ENCODE data around the gene ZCCHC17.
"Not testable (repeated sequence)": the region's sequence is repeated elsewhere in the genome, so short reads cannot be mapped to it uniquely, and the experiment has no call there.

Gene ZCCHC17

DNA sequence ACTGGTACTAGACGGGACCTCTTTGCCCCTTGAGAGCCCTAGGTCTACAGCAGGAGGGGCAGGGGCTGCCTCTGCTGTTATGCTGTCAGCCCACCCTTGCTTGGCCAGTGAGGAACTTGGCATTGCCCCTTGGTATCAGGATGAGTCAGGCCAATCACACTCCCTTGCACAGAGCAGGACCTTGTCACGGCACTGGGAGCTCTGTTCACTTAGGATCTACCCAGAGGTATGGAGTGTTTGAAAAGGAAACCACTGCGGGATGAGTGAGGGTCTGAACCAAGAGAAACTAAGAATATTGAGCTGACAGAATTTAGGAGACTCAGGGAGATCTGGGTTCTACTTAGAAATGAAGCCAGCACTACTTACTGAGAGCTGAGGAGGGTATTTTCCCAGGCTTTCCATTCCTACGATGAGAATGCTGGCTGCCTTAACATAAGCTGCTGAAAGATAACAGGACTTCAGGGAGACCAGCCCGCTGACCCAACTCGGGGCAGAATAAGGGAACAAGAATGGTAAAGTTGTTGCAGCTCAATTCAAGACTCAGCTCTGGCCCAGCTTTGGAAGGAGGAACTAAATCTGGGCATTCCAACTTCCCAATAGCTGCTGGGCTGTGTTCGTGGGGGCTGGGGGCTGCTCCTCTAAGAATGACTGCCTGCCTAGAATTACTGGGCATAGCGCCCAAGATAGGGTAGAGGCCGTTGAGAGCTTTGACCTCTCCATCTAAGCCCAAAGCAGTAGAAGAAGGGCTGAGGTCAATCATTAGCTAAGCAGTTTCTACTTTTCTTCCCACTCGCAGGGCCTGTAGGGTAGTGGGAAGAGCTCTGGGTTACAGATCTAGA is 74.5 kb downstream of the ZCCHC17 start:
- DNase-seq (ENCODE audit: low read depth), result no peak

DNA sequence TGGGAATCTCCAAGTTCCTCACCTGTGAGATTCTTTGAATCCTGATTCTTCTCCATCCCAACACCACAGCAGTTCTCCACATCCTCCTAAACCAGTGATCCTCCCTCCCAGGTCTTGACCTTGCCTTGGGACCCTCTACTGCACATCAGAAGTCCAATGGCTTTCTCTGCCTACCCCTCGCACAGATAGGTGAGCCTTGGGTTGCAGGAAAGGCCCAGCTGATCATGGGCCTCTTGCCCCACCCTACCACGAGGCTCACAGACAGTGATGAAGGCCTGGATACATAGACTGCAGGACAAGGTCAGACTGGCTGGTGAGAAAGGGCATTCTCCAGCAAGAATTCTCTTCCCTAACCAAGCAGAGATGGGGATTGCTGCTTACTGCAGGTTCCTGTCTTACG is 75.2 kb downstream of the ZCCHC17 start:
- DNase-seq (ENCODE audit: low read depth), result no peak

DNA sequence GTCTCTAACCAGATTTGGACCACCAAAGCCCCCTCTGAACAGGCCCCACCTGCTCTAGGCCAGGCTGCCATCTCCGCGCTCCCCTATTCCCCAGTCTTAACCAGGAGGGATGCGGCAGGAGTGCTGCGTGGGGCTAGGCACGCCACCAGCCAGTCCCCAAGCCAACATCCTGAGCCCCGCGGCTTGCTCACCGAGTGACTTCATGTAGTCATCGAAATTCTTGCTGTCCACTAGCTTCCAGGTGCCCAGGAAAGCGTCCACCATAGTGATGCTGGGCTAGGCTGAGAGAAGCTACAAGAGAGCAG is 75.9 kb downstream of the ZCCHC17 start:
- DNase-seq (ENCODE audit: low read depth), result no peak

DNA sequence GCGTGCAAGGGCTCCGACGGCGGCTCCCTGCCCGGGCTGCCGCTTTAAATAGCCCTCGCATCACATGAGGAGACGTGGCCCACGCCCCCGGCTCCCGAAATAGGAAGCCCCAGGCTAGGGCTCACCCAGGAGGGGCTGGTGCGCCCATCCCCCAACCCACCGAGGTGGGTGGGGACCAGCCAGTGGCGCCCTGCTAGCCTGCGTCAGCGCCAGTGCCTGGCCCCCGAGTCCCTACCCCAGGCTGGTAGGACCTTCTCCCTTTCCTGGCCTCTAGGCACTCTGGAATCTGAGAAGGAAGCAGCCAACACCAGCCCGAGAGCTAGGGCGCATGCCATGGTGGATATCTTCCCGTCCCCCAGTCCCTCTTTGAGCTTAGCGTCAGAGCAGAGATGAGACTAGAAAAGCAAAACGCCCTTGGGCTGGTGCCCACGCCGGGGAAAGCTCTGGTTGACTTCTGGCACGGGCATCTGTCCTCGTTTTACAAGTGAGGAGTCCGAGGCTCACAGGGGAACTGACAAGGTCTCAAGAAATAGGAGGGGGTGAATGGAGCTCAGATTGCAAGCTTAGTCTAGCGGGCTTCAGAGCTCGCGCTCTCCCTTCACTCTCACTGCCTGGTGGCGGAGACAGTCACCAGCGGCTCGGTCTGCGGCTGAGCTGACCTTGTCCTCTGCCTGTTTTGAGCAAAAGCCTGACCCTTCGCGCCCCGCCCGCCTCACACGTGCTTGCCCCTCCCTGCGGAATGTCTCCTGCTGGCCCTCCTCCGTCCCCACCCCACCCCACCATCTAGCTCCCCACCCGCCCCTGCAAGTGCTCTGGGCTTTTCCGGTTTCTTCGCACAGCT is 76.4 kb downstream of the ZCCHC17 start, which contains the start of gene FABP3:
TSS of gene FABP3 (minus strand) at position 21 of the 841 bp plus-strand sequence. CDS start 62 bp downstream, outside the sequence.
- DNase-seq (ENCODE audit: low read depth), result no peak

DNA sequence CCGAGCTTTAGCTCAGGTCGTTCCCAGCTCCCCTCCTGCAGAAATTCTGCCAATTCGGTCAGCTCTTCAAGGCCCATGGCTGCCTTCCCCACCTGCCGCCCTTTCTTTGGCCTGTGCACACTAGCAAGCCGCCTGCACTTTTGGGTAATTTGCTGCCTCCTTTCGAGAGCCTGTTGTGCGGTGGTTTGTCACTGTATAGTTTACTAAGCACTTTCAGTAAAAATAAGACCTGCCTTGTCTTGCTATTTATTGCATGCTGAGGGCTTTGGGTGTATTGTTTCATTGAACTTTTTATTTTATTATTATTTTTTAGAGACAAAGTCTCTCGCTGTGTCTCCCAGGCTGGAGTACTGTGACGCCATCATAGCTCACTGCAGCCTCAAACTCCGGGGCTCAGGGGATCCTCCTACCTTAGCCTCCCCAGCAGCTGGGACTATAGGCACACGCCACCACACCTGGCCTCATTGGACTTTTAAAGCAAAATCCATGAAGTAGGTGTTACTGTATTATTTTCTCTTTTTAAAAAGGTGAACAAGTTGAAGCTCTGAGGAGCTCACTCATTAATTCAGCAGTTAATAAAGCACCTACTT is 77.2 kb downstream of the ZCCHC17 start:
- DNase-seq (ENCODE audit: low read depth), result no peak

DNA sequence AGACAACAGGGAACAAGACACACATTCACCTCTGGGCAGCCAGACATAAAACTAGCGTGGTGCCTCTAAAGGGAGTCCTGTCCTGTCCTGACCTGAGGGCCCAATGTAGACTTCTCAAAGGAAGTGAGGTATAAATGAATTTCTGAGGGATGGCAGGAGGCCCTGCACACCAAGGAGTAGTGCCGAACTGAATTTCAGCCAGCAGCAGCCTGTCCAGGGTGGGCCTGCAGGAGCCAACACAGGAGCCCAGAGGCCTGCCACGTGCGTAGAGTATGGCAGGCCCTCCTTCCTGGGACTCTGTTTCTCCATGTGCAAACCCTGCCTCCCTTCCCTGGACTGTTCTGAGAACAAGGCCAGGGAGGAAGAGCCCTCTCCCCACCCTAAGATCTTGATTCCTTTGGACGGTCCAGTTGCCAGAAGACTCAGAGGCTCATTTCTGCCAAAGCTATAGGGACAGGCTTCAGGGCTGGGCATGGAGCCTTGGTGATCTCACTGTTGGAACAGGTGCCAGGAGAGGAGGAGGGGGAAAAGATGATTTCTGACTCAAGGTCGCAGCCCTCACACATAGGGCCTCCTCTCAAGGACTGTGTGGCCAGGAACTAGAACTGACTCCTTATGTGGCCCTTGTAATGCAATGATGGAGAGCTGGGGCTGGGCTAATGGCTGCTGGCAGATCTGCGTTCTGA is 77.8 kb downstream of the ZCCHC17 start:
- no peak for DNase-seq (ENCODE audit: low read depth)

DNA sequence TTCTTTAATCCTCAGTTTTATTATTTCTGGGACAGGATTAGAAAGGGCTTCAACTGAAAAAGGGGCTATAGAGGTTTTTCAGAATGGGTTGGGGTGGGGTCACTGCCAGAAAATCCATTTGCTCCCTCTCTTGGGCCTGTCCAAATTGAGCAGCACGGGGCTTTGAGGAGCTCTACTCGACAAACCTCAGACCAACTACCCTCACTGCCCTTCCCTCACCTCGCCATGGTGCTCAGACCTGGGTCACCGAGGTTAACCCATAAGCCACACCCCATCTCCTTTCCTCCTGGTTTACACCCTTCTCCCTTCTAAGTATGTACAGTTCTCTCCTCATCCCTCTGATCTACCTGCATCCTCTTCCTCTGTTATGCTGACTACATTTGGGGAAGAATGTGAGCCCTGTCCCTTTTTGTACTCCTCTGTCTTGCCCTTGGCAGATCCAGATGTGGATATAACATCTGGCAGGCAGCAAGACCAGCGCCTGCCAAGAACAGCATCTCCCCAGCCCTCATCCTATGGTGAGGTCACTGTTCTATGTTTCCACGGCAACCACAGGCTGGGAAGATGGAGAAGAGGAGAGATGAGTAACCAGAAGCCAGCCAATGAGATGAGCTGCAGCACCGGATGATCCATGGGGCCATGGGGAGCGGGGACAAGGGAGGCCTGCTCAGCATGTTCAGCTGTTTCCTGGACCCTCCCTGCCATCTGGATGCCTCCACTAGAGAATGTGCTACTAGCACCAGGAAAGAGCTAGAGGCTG is 79.7 kb downstream of the ZCCHC17 start:
- no peak for DNase-seq (ENCODE audit: low read depth)

DNA sequence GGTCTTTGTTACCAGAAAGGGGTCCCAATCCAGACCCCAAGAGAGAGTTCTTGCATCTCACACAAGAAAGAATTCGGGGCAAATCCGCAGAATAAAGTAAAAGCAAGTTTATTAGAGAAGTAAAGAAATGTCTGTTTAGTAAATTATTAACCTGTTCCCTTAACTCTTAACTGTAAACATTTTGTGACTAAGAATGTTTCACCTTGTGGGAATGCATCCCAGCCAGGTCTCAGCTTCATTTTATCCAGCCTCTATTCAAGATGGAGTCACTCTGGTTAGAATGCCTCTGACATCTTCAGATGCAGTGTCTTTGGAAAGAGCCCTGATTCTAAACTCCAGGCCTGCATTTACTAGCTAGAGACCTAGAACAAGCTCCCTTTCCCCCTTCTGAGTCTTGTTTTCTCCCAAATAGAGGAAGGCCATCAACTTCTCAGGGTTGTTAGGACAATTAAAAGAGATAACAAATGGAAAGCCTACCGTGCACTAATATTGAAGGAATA is 80.6 kb downstream of the ZCCHC17 start:
- DNase-seq (ENCODE audit: low read depth), result no peak

DNA sequence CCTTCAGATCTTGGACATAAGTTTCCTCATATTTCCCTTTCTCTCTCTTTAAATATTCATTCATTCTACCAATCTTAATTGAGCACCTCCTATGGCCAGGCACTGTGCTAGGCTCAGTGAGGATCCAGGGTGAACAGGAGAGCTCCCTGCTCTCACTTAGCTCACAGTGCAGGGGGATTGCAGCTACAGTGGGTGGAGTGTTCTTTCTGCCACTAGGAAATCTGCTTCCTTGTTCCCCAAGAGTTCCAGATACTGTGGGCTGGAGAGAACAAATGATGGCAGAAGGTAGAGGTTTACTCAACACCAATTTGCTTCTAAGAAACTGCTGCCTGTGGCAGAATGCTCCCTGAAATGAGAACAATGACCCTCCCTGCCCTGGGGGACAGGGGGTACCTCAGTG is 81.2 kb downstream of the ZCCHC17 start:
- DNase-seq (ENCODE audit: low read depth), result no peak

DNA sequence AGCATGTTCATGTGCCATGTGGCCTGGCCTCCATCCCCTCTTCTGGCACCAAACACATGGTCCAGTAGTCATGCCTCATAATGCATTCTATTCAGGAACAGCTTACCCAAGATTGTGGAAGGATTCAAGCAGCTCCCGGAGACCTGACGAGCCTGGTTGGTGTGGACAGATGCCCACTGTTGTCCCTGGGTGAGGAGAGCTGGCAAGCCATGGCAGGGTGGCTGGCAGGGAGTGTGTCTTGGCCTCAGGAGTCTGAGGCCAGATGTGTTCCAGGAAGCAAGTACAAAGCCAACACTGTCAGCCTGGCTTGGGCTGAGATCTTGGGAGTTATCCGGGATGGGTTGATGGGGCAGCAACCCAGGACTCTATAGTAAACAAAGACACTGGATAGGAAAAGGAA is 83.3 kb downstream of the ZCCHC17 start:
- DNase-seq (ENCODE audit: low read depth), result no peak

DNA sequence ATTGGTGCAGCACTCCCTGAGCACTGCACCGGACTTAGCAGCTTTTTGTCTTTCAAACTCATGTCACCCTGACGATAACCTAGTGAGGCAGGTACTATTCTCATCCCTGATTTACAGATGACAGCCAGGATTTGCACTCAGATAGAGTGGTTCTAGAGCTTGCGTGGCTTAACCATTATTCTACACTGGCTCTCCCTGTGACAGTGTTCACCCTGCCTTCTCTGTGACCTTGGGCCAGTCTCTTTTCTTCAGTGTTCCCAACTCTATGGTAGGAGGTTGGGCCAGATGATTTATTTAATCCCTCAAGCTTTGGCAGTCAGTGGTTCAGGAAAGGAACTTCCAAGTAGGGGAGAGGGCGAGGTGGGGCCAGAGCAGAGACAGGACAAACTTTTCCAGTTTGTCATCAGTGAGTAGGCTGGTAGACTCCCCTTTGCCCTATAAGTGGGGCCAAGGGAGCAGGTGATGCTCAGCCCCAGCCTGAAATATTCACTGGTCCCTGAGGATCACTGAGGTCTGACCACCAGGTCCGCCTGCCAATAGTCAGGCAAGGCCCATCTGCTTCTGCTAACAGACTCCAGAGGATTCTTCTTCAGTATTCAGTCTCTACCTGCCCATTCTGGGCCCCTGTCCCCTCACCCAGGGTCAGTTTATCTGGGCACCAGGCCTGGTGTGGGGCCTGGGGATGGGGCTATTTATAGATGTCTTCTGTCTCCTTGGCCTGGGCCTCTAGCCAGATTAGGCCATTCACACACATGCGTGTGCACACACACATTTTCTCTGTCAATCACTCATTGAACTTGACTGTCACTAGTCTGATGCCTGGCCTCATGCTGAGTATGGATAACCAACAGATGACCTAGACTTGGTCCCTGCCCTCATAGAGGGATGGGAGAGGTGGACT is 84.8 kb downstream of the ZCCHC17 start:
- no peak for DNase-seq (ENCODE audit: low read depth)

DNA sequence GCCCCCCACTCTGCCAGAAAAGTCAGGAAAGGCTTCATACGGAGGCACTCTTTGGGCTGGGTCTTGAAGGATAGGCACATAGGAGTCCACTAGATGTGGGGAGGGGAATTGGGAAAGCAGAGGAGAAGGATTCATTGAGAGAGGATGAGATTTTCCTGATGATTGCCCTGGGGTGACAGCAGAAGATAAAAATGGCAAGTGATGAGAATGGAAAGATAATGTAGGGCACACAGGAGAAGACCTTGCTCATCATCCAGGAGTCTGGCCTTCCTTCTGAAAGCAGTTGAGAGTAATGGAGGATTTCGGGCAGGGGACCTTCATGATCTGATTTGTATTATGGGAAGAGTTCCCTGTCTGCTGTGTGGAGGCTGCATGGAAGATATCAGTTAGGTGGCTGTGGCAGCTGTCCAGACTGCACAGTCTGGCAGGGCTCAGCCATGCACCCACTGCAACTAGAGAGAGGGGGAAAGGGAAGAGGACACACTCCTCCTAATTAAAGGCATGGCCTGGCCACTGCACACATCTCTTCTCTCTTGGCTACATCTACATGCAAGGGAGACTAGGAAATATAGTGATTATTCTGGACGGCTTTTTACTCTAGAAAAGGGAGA is 85.7 kb downstream of the ZCCHC17 start:
- no peak for DNase-seq (ENCODE audit: low read depth)

DNA sequence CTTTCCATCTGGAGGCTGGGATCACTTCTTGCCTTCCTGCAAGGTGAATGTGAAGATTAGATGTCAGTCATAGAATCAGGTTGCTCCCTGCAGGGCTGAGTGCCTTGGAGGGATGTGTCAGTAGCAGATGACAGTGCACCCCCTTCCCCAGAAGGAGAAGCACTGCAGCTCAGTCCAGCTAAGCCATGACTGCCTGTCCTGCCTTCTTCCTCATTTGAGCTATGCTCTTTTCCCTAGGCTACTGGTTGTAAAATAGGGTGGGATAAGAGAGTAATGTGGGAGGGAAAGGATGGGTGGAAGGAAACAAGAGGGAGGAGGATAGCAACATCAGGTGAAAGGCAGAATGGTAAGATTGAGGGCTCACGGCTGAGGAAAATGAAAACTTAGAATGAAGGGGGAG is 87.1 kb downstream of the ZCCHC17 start:
- DNase-seq (ENCODE audit: low read depth), result no peak

DNA sequence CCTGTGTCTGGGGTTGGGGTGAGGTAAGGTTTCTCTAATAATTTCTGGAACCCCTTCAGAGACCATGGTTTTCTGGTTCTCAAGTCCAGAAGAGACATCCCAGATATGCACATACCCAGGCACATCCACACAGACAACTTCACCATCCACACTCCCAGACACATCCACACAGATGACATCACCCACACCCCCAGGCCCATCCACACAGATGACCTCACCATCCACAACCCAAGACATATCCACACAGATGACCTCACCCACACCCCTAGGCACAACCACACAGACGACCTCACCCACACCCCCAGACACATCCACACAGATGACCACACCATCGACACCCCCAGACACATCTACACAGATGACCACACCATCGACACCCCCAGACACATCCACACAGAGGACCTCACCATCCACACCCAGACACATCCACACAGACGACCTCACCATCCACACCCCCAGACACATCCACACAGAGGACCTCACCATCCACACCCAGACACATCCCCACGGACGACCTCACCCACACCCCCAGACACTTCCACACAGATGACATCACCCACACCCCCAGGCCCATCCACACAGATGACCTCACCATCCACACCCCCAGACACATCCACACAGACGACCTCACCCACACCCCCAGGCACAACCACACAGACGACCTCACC is 89.9 kb downstream of the ZCCHC17 start:
- not testable (repeated sequence) for DNase-seq (ENCODE audit: low read depth)

DNA sequence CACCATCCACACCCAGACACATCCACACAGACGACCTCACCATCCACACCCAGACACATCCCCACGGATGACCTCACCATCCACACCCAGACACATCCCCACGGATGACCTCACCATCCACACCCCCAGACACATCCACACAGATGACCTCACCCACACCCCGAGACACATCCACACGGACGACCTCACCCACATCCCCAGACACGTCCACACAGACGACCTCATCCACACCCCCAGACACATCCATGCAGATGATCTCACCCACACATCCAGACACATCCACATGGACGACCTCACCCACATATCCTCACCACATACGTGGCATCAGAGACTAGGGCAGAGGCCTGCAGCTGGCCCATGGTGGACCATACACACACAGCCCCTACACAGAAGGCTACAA is 90.8 kb downstream of the ZCCHC17 start:
- no peak for DNase-seq (ENCODE audit: low read depth)

DNA sequence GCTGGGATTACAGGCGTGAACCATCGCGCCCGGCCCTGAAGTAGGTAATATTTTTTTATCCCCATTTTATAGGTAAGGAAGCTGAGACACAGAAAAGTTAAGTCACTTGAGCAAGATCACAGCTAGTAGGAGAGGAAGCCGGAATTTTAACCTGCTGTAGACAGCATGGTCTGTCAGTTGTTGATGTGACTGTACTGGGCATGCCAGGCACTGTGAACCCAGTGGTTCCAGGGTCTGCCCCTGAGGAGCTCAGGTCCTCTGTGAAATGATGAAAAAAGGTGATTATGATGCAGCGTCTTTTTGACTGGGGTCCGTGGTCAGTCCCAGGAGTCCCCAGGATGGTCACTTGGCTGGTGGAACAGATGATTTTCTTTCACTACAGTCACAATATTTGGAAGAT is 92.8 kb downstream of the ZCCHC17 start:
- no peak for DNase-seq (ENCODE audit: low read depth)

DNA sequence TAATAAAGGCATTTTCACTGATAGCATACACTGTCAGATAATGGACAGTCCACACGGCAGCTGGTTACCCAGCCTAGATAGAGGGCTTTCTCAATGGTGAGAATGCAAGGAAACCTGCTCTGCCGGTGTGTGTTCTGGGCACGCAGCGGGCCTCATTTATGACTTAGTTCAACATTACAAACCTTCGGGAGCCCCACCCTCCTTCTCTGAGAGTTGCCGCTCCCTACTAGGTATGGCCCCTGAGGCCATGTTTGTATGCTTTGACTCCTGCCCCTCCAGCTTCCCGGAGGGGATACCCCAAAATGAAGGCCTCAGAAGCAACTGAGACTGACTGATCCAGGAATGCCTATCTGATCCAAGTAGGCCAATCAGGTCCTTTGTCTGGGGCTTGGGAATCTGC is 93.2 kb downstream of the ZCCHC17 start:
- DNase-seq (ENCODE audit: low read depth), result no peak

DNA sequence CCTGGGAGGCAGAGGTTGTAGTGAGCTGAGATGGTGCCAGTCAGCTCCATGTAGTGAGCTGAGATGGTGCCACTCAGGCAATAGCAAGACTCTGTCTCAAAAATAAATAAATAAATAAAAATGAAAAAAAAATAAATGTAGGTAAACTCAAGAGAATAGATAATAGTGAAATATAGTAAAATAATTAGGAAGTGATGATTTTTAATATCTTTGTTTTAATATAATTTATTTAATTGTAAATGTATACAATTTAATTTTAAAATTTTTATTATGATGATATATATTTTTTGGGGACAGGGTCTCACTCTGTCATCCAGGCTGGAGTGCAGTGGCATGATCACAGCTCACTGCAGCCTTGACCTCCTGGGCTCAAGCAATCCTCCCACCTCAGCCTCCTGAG is 96.6 kb downstream of the ZCCHC17 start:
- DNase-seq (ENCODE audit: low read depth), result no peak

DNA sequence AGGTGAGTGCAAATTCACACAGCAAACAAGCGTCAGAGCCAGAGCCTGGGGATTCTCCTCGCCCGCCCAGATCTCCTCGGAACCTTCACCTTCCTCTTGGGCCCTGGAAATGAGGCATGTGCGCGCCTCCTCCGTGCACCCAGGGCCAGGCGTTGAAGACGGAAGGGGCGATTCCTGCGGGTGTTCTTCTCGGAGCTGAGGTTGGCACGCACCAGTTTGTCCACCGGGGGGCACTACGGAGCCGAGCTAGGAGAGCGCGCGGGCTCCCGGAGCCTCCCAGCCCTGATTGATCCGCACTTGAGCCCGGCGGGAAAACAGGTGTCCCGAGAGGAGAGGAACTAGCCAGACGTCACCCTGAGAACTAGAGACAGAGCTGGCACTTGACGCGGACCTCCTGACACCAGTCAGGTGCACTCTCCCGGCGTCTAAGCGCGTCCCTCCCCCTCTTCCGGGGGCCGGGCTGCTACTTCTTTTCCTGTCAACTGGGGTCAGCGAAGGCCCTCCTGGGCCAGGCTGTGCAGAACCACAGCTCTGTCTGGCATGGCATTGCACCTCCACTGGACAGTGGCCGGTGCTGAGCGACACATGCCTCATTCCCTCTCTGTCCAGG is 97.9 kb downstream of the ZCCHC17 start:
- DNase-seq (ENCODE audit: low read depth), result peak; percentile 49
